ENCODE data around the gene EDNRB. TPM values are rescaled to one million over a fixed set of nuclear protein-coding genes. Genes with fewer than 3 reads are reported as not detected.

EDNRB gene
- polyA plus RNA-seq, 1 donor (not counting 4 experiments of a cell fraction or from before 2014, with no cell fraction given) = 0.01 TPM

DNA sequence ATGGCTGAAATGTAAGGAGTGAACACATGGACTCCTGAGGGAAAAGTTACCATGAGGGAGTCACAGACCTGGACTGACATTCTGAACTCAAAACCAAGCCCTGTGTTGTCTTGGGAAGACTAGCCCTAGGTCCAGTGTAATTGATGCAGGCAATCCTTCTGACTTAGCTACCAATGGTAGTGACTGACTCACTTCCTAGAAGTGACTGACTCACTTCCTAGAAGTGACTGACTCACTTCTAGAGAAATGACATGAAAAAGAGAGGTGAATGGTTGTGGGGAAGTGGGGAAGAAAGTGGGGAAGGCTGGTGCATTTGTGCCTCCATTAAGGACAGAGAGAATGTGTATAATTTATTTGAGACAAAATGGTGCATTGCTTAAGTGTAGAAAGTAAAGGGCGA, 49.9 kb downstream of the EDNRB start:
- dilution Hi-C loops (cut with MboI; ENCODE audit: extremely low pct_ligation_motif_present, low sequenced_read_pairs) = no loop called here
- Histone ChIP-seq H3K27me3 (ENCODE audit: control insufficient read depth, extremely low read depth, insufficient read depth, low read length) (no peaks in the 10 kb centered on the region), H3K27ac (ENCODE audit: control insufficient read depth, insufficient read depth, low read length) (no peak overlapping the region), H2AFZ (ENCODE audit: control insufficient read depth, low read length) (no peak overlapping the region), H3K36me3 (ENCODE audit: control insufficient read depth in 2 of 2, extremely low read depth in 1 of 2, insufficient read depth in 2 of 2, low read length in 2 of 2) (no peaks in the 10 kb centered on the region), H3K4me3 (ENCODE audit: control insufficient read depth in 2 of 3, extremely low read depth in 1 of 3, insufficient read depth in 2 of 3, low read depth in 1 of 3, low read length in 3 of 3) (no peak overlapping the region), H3K9ac (ENCODE audit: control insufficient read depth, extremely low read depth, insufficient read depth, low read length) (no peak overlapping the region), H3K9me1 (ENCODE audit: control insufficient read depth, extremely low read depth, insufficient read depth, low read length) (no peaks in the 10 kb centered on the region), H3K79me2 (ENCODE audit: control insufficient read depth, insufficient read depth, low read length) (no peaks in the 10 kb centered on the region), H3K4me2 (ENCODE audit: control insufficient read depth, extremely low read depth, insufficient read depth, low read depth, low read length) (no peak overlapping the region), H3K9me3 (ENCODE audit: control insufficient read depth, low read depth, low read length) (no peaks in the 10 kb centered on the region), H4K20me1 (ENCODE audit: control insufficient read depth, extremely low read depth, insufficient read depth, low read length) (no peaks in the 10 kb centered on the region), H3K4me1 (ENCODE audit: control insufficient read depth, extremely low read depth, insufficient read depth, low read length) (no peaks in the 10 kb centered on the region)
- no peak for TF ChIP-seq EZH2 (IDR thresholded peaks at IDR 0.05; ENCODE audit: low read length)
- DNase-seq (ENCODE audit: low read depth, low spot score) = no peak
- FAIRE-seq = peak; percentile 5

DNA sequence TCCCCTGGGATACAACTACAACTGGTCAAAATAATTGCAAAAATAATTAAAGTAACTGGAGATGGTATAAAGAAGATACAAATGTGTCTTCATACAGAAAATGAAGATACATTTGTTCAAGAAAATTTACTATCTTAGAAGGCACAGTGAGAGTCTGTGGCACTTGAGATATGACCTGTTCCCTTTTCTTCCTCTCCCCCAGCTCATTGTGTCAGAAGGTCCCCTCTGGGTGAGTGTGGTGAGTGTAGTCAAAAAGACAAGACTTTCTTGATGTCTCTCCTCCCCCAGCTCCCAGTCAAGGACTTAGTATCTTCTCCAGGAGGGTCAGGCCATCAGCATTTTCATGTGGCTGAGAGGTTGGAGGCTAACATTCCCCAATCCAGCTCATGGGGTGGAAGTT, 51.7 kb downstream of the EDNRB start:
- DNase-seq (ENCODE audit: low read depth, low spot score) = no peak
- no peaks in the 10 kb centered on the region for H3K4me1 ChIP-seq (ENCODE audit: control insufficient read depth, extremely low read depth, insufficient read depth, low read length)
- H4K20me1 ChIP-seq (ENCODE audit: control insufficient read depth, extremely low read depth, insufficient read depth, low read length) = no peaks in the 10 kb centered on the region
- H3K9ac ChIP-seq (ENCODE audit: control insufficient read depth, extremely low read depth, insufficient read depth, low read length) = no peak overlapping the region
- H3K27me3 ChIP-seq (ENCODE audit: control insufficient read depth, extremely low read depth, insufficient read depth, low read length) = no peaks in the 10 kb centered on the region
- H3K4me3 ChIP-seq (ENCODE audit: control insufficient read depth in 2 of 3, extremely low read depth in 1 of 3, insufficient read depth in 2 of 3, low read depth in 1 of 3, low read length in 3 of 3) = no peak overlapping the region
- TF ChIP-seq EZH2 (IDR thresholded peaks at IDR 0.05; ENCODE audit: low read length) = no peak
- no peak overlapping the region for H3K4me2 ChIP-seq (ENCODE audit: control insufficient read depth, extremely low read depth, insufficient read depth, low read depth, low read length)
- FAIRE-seq = no peak
- H3K27ac ChIP-seq (ENCODE audit: control insufficient read depth, insufficient read depth, low read length) = no peak overlapping the region
- H3K9me1 ChIP-seq (ENCODE audit: control insufficient read depth, extremely low read depth, insufficient read depth, low read length) = no peaks in the 10 kb centered on the region
- no peaks in the 10 kb centered on the region for H3K79me2 ChIP-seq (ENCODE audit: control insufficient read depth, insufficient read depth, low read length)
- H3K36me3 ChIP-seq (ENCODE audit: control insufficient read depth in 2 of 2, extremely low read depth in 1 of 2, insufficient read depth in 2 of 2, low read length in 2 of 2) = no peaks in the 10 kb centered on the region
- dilution Hi-C loops (cut with MboI; ENCODE audit: extremely low pct_ligation_motif_present, low sequenced_read_pairs) = no loop called here
- no peak overlapping the region for H2AFZ ChIP-seq (ENCODE audit: control insufficient read depth, low read length)
- H3K9me3 ChIP-seq (ENCODE audit: control insufficient read depth, low read depth, low read length) = no peaks in the 10 kb centered on the region

- no peaks in the 10 kb centered on the region for H3K36me3 ChIP-seq (ENCODE audit: control insufficient read depth in 2 of 2, extremely low read depth in 1 of 2, insufficient read depth in 2 of 2, low read length in 2 of 2)
- no peak overlapping the region for H3K4me3 ChIP-seq (ENCODE audit: control insufficient read depth in 2 of 3, extremely low read depth in 1 of 3, insufficient read depth in 2 of 3, low read depth in 1 of 3, low read length in 3 of 3)
- no peaks in the 10 kb centered on the region for H3K4me1 ChIP-seq (ENCODE audit: control insufficient read depth, extremely low read depth, insufficient read depth, low read length)
- no peak overlapping the region for H2AFZ ChIP-seq (ENCODE audit: control insufficient read depth, low read length)
- no peak for TF ChIP-seq EZH2 (IDR thresholded peaks at IDR 0.05; ENCODE audit: low read length)
- TF ChIP-seq, protein P1, sequence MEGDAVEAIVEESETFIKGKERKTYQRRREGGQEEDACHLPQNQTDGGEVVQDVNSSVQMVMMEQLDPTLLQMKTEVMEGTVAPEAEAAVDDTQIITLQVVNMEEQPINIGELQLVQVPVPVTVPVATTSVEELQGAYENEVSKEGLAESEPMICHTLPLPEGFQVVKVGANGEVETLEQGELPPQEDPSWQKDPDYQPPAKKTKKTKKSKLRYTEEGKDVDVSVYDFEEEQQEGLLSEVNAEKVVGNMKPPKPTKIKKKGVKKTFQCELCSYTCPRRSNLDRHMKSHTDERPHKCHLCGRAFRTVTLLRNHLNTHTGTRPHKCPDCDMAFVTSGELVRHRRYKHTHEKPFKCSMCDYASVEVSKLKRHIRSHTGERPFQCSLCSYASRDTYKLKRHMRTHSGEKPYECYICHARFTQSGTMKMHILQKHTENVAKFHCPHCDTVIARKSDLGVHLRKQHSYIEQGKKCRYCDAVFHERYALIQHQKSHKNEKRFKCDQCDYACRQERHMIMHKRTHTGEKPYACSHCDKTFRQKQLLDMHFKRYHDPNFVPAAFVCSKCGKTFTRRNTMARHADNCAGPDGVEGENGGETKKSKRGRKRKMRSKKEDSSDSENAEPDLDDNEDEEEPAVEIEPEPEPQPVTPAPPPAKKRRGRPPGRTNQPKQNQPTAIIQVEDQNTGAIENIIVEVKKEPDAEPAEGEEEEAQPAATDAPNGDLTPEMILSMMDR (optimal IDR thresholded peaks at IDR 0.05 in 1 of 3, IDR thresholded peaks at IDR 0.05 in 1 of 3, conservative IDR thresholded peaks at IDR 0.05 in 1 of 3; ENCODE audit: extremely low read depth in 1 of 3, insufficient read depth in 2 of 3, low read length in 3 of 3) = no peak
- H3K9ac ChIP-seq (ENCODE audit: control insufficient read depth, extremely low read depth, insufficient read depth, low read length) = no peak overlapping the region
- H3K9me3 ChIP-seq (ENCODE audit: control insufficient read depth, low read depth, low read length) = no peaks in the 10 kb centered on the region
- H4K20me1 ChIP-seq (ENCODE audit: control insufficient read depth, extremely low read depth, insufficient read depth, low read length) = no peaks in the 10 kb centered on the region
- no peak overlapping the region for H3K27ac ChIP-seq (ENCODE audit: control insufficient read depth, insufficient read depth, low read length)
- no peak for DNase-seq (ENCODE audit: low read depth, low spot score)
- no peaks in the 10 kb centered on the region for H3K79me2 ChIP-seq (ENCODE audit: control insufficient read depth, insufficient read depth, low read length)
- no peaks in the 10 kb centered on the region for H3K27me3 ChIP-seq (ENCODE audit: control insufficient read depth, extremely low read depth, insufficient read depth, low read length)
- dilution Hi-C loops (cut with MboI; ENCODE audit: extremely low pct_ligation_motif_present, low sequenced_read_pairs) = no loop called here
- no peak overlapping the region for H3K4me2 ChIP-seq (ENCODE audit: control insufficient read depth, extremely low read depth, insufficient read depth, low read depth, low read length)
- H3K9me1 ChIP-seq (ENCODE audit: control insufficient read depth, extremely low read depth, insufficient read depth, low read length) = no peaks in the 10 kb centered on the region
- FAIRE-seq = no peak
These were observed 53.0 kb downstream of the EDNRB start for GRCh38 chr13:77865622-77866021.
